ENCODE data around the gene APOL6.

DNA sequence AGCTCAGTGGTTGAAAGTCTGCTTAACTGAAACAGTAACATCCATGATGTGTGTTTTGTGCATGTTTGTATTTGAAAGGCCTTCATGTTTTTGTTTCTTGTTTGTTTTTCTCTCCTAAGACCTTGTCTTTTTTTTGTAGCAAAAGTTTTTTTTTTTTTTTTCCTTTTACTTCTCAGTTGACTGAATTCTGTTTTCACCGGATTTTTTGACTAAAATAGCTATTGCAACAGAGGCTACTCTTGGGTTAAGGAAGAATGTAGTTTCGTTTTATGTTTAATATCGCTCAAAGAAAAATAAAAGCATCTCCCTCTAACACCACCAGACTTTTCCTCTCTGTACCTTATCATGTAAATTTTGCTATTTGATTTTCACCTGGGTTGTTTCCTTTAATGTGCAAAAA lies 15.1 kb downstream of the APOL6 start:
- TF ChIP-seq, protein P1, sequence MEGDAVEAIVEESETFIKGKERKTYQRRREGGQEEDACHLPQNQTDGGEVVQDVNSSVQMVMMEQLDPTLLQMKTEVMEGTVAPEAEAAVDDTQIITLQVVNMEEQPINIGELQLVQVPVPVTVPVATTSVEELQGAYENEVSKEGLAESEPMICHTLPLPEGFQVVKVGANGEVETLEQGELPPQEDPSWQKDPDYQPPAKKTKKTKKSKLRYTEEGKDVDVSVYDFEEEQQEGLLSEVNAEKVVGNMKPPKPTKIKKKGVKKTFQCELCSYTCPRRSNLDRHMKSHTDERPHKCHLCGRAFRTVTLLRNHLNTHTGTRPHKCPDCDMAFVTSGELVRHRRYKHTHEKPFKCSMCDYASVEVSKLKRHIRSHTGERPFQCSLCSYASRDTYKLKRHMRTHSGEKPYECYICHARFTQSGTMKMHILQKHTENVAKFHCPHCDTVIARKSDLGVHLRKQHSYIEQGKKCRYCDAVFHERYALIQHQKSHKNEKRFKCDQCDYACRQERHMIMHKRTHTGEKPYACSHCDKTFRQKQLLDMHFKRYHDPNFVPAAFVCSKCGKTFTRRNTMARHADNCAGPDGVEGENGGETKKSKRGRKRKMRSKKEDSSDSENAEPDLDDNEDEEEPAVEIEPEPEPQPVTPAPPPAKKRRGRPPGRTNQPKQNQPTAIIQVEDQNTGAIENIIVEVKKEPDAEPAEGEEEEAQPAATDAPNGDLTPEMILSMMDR (IDR thresholded peaks at IDR 0.05; ENCODE audit: low read depth, low read length, poor library complexity, severe bottlenecking): no peak
- no peak for TF ChIP-seq EZH2phosphoT487 (IDR thresholded peaks at IDR 0.05; ENCODE audit: borderline replicate concordance, low read length)
